ENCODE results near the gene ELL.

- TF ChIP-seq CTCF (IDR thresholded peaks at IDR 0.05; ENCODE audit: insufficient read depth, low read depth, low read length) (no peak), EZH2 (IDR thresholded peaks at IDR 0.05; ENCODE audit: insufficient read depth, low read length) (no peak)
Observed at GRCh38 chr19:18478545-18479311, 43.1 kb downstream of the ELL start.
